ENCODE results near the gene FAM193A.

DNA sequence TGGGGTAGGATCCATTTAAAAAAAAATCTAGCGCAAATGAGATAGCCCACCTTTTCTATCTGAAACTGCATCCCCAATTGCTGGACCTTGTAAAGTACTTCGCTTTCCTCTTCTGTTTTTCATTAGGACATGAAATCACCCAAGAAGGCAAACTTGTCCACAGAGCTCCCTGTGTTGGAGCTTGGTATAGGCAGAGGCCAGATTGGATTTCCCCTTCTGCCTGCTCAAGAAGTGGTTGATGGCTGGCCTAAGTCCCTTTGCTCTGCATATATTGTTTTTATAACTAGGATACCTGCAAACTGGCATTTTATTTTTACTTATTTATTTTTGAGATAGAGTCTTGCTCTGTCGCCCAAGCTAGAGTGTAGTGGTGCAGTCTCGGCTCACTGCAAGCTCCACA is 39.1 kb upstream of the FAM193A start:
- TF ChIP-seq POLR2AphosphoS5 (IDR thresholded peaks at IDR 0.05; ENCODE audit: low read depth) (no peak), GABPA (IDR thresholded peaks at IDR 0.05; ENCODE audit: low read depth) (no peak), SPI1 (IDR thresholded peaks at IDR 0.05; ENCODE audit: borderline replicate concordance, low read depth) (no peak)
- TF ChIP-seq, protein P1, sequence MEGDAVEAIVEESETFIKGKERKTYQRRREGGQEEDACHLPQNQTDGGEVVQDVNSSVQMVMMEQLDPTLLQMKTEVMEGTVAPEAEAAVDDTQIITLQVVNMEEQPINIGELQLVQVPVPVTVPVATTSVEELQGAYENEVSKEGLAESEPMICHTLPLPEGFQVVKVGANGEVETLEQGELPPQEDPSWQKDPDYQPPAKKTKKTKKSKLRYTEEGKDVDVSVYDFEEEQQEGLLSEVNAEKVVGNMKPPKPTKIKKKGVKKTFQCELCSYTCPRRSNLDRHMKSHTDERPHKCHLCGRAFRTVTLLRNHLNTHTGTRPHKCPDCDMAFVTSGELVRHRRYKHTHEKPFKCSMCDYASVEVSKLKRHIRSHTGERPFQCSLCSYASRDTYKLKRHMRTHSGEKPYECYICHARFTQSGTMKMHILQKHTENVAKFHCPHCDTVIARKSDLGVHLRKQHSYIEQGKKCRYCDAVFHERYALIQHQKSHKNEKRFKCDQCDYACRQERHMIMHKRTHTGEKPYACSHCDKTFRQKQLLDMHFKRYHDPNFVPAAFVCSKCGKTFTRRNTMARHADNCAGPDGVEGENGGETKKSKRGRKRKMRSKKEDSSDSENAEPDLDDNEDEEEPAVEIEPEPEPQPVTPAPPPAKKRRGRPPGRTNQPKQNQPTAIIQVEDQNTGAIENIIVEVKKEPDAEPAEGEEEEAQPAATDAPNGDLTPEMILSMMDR (IDR thresholded peaks at IDR 0.05; ENCODE audit: insufficient read depth, low read length), result no peak
- TF ChIP-seq, protein P2, sequence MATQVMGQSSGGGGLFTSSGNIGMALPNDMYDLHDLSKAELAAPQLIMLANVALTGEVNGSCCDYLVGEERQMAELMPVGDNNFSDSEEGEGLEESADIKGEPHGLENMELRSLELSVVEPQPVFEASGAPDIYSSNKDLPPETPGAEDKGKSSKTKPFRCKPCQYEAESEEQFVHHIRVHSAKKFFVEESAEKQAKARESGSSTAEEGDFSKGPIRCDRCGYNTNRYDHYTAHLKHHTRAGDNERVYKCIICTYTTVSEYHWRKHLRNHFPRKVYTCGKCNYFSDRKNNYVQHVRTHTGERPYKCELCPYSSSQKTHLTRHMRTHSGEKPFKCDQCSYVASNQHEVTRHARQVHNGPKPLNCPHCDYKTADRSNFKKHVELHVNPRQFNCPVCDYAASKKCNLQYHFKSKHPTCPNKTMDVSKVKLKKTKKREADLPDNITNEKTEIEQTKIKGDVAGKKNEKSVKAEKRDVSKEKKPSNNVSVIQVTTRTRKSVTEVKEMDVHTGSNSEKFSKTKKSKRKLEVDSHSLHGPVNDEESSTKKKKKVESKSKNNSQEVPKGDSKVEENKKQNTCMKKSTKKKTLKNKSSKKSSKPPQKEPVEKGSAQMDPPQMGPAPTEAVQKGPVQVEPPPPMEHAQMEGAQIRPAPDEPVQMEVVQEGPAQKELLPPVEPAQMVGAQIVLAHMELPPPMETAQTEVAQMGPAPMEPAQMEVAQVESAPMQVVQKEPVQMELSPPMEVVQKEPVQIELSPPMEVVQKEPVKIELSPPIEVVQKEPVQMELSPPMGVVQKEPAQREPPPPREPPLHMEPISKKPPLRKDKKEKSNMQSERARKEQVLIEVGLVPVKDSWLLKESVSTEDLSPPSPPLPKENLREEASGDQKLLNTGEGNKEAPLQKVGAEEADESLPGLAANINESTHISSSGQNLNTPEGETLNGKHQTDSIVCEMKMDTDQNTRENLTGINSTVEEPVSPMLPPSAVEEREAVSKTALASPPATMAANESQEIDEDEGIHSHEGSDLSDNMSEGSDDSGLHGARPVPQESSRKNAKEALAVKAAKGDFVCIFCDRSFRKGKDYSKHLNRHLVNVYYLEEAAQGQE (IDR thresholded peaks at IDR 0.05; ENCODE audit: insufficient replicate concordance, low read depth), result no peak
